Measurements from ENCODE around the gene OSER1. TPM values are rescaled to one million over a fixed set of nuclear protein-coding genes. Genes with fewer than 3 reads are reported as not detected.

Gene OSER1
- total RNA-seq, 4 donors from 2014 or later = 73.0 to 114 (median 94.5) TPM

GRCh38 chr20:44181611-44182010 lies 29.0 kb downstream of the OSER1 start:
- peak overlapping the region; percentile 12 to 74 (median 26) for H3K4me3 ChIP-seq
- DNase-seq = peak; percentile 60 to 88
- peak overlapping the region; percentile 92 to 98 (median 96) for H3K27ac ChIP-seq
- intact Hi-C loops (cut with DNase I; ENCODE audit: low total_unique reads) (loop anchor here (5.0 kb wide), 1 partner anchor 1156 kb away; no protein-coding TSS in a partner anchor), in situ Hi-C loops (cut with MboI; ENCODE audit: low sequenced_read_pairs in 4 of 4) (loop anchor here in 1 of 4 donors (25.0 kb wide), 1 partner anchor 1156 kb away; the partner anchor contains the start of gene SDC4)
- no peaks in the 10 kb centered on the region for H3K36me3 ChIP-seq
- H3K27me3 ChIP-seq = no peaks in the 10 kb centered on the region
- peaks cover 74 to 89% of the 10 kb centered on the region in 2 donors for H3K4me1 ChIP-seq
- no peaks in the 10 kb centered on the region for H3K9me3 ChIP-seq
- ATAC-seq = peak; percentile 17 to 38
- TF ChIP-seq CTCF (IDR thresholded peaks at IDR 0.05 in 4 of 5, conservative IDR thresholded peaks at IDR 0.05 in 1 of 5) (no peak), POLR2A (IDR thresholded peaks at IDR 0.05) (peak in 1 of 2 donors; percentile 33)

- Histone ChIP-seq H3K4me3 (peak overlapping the region; percentile 17 to 74 (median 30)), H3K36me3 (no peaks in the 10 kb centered on the region), H3K27ac (peak overlapping the region; percentile 92 to 98 (median 96)), H3K27me3 (no peaks in the 10 kb centered on the region), H3K4me1 (peaks cover 78 to 91% of the 10 kb centered on the region in 2 donors), H3K9me3 (no peaks in the 10 kb centered on the region)
- intact Hi-C loops (cut with DNase I; ENCODE audit: low total_unique reads) (loop anchor here (5.0 kb wide), 1 partner anchor 1156 kb away; no protein-coding TSS in a partner anchor), in situ Hi-C loops (cut with MboI; ENCODE audit: low sequenced_read_pairs in 4 of 4) (loop anchor here in 1 of 4 donors (25.0 kb wide), 1 partner anchor 1156 kb away; the partner anchor contains the start of gene SDC4)
- TF ChIP-seq POLR2A (IDR thresholded peaks at IDR 0.05) (peak; percentile 67 to 72), CTCF (IDR thresholded peaks at IDR 0.05 in 4 of 5, conservative IDR thresholded peaks at IDR 0.05 in 1 of 5) (no peak)
- peak; percentile 80 to 95 for DNase-seq
- ATAC-seq = peak; percentile 59 to 72
Measured at GRCh38 chr20:44180814-44181213, 29.8 kb downstream of the OSER1 start.

- intact Hi-C loops (cut with DNase I; ENCODE audit: low total_unique reads) = loop anchor here (2.0 kb wide), 1 partner anchor 32 kb away; no protein-coding TSS in a partner anchor
- ATAC-seq = peak; percentile 28 to 47
- no peak for TF ChIP-seq POLR2A (IDR thresholded peaks at IDR 0.05)
- TF ChIP-seq CTCF (IDR thresholded peaks at IDR 0.05 in 4 of 5, conservative IDR thresholded peaks at IDR 0.05 in 1 of 5) = no peak
Measured at GRCh38 chr20:44176833-44177534, 33.6 kb downstream of the OSER1 start.

GRCh38 chr20:44174996-44175765 lies 35.4 kb downstream of the OSER1 start:
- Histone ChIP-seq H3K4me1 (peaks cover 90 to 91% of the 10 kb centered on the region in 2 donors), H3K36me3 (no peaks in the 10 kb centered on the region), H3K27me3 (no peaks in the 10 kb centered on the region), H3K27ac (peak overlapping the region; percentile 92 to 98 (median 96)), H3K9me3 (no peaks in the 10 kb centered on the region), H3K4me3 (peak overlapping the region in 2 of 4 donors; percentile 2 to 13)
- DNase-seq (peak; percentile 90 to 97), ATAC-seq (peak; percentile 77 to 84)
- intact Hi-C loops (cut with DNase I; ENCODE audit: low total_unique reads) (no loop called here), in situ Hi-C loops (cut with MboI; ENCODE audit: low sequenced_read_pairs in 4 of 4) (loop anchor here in 1 of 4 donors (25.0 kb wide), 1 partner anchor 1162 kb away; the partner anchor contains the start of gene SDC4)
- TF ChIP-seq POLR2A (IDR thresholded peaks at IDR 0.05) (peak in 1 of 2 donors; percentile 13), CTCF (IDR thresholded peaks at IDR 0.05 in 4 of 5, conservative IDR thresholded peaks at IDR 0.05 in 1 of 5) (no peak)

More at GRCh38 chr20:44176833-44177534, 33.6 kb downstream of the OSER1 start:
- in situ Hi-C loops (cut with MboI; ENCODE audit: low sequenced_read_pairs in 4 of 4) = loop anchor here in 1 of 4 donors (25.0 kb wide), 1 partner anchor 1160 kb away; the partner anchor contains the start of gene SDC4
- Histone ChIP-seq H3K4me3 (peak overlapping the region; percentile 8 to 37 (median 35)), H3K9me3 (no peaks in the 10 kb centered on the region), H3K27ac (peak overlapping the region; percentile 92 to 98 (median 96)), H3K27me3 (no peaks in the 10 kb centered on the region), H3K4me1 (peaks cover 81 to 82% of the 10 kb centered on the region in 2 donors), H3K36me3 (no peaks in the 10 kb centered on the region)
- DNase-seq = peak; percentile 70 to 92

Measured in gastrocnemius medialis (tissue), 4 donors.